Measurements from ENCODE around the gene TOR2A.

DNA sequence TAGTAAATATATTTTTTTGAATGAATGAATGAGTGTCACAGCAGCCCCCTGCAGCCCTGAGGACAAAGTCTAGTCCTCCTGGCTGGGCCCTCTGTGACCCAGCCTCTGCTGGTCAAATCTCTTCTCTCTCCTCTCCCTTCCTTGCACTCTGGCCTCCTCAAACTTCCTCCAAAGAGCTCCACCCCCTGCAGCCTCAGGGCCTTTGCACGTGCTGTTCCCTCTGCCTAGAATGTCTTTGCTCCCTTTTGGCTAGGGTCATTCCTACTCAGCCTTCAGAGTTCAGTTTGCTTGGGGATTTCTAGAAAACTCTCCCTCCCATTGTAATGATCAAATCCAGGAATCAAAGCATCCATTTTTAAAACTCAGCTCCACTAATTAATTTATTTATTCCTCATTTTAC is 30.3 kb upstream of the TOR2A start:
- TF ChIP-seq, protein P1, sequence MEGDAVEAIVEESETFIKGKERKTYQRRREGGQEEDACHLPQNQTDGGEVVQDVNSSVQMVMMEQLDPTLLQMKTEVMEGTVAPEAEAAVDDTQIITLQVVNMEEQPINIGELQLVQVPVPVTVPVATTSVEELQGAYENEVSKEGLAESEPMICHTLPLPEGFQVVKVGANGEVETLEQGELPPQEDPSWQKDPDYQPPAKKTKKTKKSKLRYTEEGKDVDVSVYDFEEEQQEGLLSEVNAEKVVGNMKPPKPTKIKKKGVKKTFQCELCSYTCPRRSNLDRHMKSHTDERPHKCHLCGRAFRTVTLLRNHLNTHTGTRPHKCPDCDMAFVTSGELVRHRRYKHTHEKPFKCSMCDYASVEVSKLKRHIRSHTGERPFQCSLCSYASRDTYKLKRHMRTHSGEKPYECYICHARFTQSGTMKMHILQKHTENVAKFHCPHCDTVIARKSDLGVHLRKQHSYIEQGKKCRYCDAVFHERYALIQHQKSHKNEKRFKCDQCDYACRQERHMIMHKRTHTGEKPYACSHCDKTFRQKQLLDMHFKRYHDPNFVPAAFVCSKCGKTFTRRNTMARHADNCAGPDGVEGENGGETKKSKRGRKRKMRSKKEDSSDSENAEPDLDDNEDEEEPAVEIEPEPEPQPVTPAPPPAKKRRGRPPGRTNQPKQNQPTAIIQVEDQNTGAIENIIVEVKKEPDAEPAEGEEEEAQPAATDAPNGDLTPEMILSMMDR (IDR thresholded peaks at IDR 0.05) = no peak
- TF ChIP-seq EP300 (IDR thresholded peaks at IDR 0.05) = no peak
- TF ChIP-seq POLR2A (IDR thresholded peaks at IDR 0.05) = no peak
